Activated effector memory CD4-positive, alpha-beta T cell treated with Interleukin-2 at 50 U/mL for 16 hours (primary cell): ENCODE measurements around the gene VCL.
"Not testable (repeated sequence)": the region's sequence is repeated elsewhere in the genome, so short reads cannot be mapped to it uniquely, and the experiment has no call there.

ENCODE experiments used
- DNase-seq: peaks from one replicate; pipeline ENCODE4 v3.0.0-alpha.2; 2020

VCL gene

DNA sequence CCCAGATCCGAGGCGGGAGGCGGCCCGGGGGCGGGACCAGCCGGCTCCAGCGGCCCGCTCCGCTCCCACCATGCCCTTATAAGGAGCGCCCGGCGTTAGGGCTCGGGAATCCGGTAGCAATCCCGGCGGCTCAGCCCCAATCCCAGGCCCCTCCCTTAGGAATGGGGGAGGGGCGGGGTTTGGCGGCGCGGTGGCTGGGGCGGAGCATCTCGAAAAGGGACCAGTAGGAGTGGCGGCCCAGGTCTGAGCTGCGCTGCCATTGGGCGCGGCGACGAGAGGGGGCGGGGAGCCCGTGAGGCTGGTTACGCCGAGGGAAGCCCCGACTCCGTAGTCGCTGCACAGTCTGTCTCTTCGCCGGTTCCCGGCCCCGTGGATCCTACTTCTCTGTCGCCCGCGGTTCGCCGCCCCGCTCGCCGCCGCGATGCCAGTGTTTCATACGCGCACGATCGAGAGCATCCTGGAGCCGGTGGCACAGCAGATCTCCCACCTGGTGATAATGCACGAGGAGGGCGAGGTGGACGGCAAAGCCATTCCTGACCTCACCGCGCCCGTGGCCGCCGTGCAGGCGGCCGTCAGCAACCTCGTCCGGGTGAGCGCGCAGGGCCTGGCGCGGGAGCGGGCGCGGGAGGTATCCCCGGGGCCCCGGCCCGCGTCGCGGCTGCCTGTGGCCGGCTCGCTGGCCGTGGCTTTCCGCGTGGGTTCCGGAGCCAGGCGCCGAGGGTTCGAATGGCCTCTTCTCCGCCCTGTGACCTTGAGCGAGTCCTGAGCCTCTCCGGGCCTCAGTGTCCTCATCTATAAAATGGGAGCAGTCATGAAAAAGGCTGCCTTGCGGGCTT is at the start of gene VCL:
VCL (plus strand) TSS at position 330 of the 836 bp plus-strand sequence; CDS start at position 422, 92 bp downstream.
- peak; percentile 92 for DNase-seq

DNA sequence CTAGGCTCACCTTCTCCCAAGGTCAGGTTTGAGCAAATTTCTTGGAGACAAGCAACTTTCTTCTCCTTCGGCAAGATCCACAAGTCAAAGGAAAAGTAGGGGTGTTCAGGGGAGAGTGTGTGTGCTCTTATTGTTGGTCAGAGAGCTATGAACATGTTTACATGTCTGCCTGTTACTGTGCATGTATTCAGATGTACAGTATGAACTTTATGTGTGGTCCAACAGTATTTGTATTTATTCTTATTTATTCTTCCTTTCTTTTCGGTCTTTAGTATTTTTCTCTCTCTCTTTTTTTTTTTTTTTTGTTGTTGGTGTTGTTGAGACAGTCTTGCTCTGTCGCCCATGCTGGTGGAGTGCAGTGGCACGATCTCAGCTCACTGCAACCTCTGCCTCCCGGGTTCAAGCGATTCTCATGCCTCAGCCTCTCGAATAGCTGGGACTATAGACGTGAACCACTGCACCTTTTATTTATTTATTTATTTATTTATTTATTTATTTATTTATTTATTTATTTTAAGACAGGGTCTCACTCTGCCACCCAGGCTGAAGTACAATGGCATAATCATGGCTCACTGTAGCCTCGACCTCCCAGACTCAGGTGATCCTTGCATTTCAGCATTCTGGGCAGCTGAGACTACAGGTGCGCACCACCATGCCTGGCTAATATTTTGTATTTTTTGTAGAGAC is 48.8 kb upstream of the VCL start:
- no peak for DNase-seq

DNA sequence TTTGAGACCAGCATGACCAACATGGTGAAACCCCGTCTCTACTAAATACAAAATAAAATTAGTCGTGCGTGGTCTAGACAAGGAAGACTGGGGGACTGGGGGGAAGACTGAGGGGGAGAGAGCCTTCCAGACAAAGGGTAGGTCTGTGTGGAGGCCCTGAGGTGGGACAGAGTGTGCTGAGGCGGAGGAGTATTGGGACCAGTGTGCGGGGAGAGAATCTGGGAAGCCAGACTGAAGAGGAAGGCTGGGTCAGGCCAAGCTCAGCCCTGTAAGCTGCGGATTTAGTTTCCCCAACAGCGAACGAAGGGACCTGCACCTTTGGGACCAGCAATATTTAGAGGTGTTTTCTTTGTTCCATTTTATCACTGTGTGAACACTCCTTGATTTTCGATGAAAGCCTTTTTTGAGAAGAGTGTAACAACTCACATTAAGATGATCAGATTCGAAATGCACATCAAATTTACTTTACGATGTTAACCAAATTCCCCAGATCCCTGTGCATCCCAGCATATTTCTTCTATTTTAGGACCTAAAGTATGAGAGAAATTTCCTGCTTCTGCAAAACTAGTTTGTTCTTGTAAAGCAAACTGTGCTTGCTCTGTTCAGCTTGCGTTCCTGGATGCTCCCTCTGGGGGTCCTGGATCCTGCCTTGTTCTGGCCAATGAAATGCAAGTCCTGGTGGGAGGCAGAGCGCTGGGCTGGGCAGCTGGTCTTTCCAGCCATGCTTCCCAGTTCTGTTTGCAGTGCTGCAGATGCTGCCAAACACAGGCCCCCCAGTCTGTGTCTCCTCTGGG is 47.6 kb upstream of the VCL start:
- no peak for DNase-seq

DNA sequence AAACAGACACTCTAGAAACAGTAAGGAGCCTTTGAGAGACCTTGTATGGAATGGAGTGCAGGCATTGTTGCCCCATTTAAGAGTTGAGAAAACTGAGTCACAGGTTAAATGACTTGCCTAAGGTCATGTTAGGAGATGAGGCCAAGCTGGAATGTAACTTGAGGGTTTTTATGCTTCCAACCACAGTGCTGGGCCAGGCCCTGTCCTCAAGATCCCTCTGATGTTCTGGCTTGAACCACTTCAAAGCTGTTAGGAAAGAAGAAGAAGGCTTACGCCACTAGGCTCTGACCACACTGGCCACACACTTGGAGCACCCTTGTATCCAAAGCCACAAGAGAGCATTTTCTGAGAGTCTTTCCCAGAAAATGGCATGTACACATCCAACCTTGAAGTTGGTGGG is 44.3 kb upstream of the VCL start:
- DNase-seq = no peak

DNA sequence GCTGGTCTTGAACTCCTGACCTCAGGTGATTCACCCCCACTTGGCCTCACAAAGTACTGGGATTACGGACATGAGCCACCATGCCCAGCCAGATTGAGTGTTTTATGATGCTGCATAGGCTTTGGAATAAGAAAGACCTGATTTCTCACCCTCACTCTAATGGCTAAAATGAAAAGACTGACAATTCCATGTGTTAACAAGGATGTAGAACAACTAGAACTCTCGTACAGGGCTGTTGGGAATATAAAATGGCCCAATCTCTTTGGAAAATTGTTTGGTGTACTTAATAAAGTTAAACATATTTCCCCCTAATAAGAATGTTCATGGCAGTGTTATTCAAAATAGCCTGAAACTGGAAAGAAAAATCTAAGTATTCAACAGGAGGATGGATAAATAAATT is 43.2 kb upstream of the VCL start:
- DNase-seq = no peak

DNA sequence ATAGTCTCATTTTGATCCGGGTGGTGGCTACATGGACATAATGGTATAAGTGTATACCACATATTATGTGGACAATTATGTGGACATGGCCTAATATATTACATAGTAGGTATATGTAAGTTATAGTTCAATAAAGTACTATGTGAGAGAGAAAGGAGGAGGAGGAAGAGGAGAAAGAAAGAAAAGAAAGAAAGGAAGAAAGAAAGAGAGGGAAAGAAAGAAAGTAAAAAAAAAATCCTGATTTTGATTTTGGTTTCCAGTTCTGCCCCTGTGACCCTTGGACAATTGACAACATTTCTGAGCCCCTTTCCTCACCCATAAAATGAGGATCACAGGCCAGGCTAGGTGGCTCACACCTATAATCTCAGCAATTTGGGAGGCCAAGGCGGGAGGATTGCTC is 42.2 kb upstream of the VCL start:
- no peak for DNase-seq

DNA sequence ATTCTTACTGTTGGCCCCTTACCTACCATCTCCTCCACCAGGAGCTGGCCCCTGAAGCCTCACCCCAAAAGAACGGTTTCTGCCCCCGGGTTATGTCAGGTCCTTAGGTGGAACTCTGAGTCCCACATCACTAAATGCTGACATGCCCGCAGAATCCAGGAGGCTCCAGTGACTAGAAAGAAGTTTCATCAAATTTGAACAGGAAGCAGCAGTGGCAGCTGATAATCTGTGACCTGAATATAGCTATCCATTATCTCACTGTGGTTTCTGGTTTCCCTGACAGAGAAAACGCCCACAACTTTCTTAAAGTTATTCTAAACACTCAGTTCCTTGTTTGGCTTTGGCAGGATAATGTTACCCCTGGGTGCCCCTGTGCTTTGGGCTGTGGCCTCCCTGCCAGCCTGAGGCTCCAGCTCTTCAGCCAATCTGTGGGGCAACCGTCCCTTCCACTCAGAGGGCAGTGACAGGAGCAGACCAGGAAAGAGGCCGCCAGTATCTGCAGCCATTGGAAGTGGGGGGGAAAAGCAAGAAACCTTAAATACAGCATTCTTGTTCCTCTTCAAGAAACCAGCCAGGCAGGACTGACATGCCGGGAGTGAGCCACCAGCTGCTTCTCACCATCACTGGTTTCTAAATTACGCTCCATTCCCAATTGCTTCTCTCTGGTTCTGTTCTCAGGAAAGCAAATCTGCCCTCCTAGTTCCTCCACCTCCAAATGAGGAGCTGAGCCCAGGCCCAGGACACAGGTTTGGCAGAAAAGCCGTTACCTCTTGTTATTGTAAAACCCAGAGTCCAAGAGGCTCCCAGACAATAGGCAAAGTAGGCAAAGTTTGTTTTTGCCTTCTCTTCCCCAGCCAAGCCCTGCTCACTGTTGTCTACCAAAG is 41.2 kb upstream of the VCL start:
- DNase-seq = peak; percentile 26

DNA sequence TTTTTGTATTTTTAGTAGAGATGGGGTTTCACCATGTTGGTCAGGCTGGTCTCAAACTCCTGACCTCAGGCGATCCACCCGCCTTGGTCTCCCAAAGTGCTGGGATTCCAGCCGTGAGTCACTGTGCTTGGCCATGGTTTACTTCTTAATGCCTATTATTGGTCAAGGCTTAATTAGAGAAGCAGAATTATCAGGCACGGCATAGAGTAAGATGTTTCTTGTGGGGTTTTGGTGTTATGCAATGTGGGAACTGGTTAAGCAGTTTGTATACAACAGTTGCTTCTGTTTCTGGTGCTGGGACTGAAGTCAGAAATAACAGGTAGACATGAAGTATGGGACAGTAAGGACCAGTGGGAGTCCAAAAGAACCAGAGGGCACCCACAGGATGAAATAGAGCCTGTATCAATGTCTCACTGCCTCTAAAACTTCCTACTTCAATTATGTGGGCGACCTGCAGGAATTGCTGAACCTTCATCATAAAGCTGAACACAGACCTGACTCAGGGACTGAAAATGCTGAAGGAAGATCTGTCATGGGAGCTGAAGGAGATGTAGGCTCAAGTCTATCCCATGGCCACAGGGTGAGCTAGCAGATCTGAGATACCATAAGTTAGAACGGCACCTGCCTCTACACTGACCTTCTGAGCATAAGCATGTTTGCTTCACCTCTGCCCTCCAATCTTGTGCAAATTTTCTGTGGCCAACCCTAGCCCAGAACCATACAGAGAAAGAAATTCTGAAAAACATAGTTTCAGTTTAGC is 38.3 kb upstream of the VCL start:
- no peak for DNase-seq

DNA sequence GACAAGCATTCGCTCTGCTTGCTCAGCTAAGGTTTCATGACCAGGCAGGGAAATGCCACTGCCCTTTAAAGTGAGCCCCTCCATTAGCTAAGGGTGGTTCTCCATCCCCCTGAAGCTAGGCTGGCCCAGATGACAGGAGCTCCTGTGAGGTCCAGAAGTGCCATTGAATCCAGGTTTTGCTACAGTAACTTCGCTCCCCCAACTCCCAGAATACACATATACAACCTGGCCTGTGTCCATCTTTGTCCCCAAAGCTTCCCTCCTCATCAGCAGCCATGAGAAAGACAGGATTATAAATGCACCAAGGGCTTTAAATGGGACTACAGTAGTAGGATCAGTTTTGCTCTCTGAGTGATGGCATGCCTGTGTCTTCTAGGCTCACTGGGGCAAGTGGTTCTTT is 35.5 kb upstream of the VCL start:
- DNase-seq = no peak

DNA sequence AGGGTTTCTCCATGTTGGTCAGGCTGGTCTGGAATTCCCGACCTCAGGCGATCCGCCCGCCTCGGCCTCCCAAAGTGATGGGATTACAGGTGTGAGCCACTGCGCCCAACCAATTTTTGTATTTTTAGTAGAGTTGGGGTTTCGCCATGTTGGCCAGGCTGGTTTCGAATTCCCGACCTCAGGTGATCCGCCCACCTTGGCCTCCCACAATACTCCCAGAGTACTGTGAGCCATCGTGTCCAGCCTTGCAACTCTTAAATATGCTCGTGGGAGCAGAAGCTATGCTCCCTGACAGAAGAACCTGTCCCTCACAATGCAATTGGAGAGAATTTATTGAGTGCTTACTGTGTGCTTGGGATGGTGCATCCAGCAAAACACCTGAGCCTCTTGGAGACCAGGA is 34.4 kb upstream of the VCL start:
- not testable (repeated sequence) for DNase-seq

DNA sequence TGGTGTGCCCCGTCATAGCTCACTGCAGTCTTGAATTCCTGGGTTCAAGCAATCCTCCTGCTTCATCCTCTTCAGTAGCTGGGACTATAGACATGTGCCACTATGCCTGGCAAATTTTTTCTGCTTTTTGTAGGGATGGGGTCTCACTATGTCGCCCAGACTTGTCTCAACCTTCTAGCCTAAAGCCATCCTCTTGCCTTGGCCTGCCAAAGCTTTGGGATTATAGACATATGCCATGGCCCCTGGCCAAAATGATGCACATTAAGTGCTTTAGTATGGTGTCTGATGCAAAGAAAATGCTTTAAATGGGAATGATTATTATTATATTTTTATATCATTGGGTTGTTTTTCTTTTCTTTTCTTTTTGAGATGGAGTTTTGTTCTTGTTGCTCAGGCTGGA is 33.2 kb upstream of the VCL start:
- DNase-seq = no peak

DNA sequence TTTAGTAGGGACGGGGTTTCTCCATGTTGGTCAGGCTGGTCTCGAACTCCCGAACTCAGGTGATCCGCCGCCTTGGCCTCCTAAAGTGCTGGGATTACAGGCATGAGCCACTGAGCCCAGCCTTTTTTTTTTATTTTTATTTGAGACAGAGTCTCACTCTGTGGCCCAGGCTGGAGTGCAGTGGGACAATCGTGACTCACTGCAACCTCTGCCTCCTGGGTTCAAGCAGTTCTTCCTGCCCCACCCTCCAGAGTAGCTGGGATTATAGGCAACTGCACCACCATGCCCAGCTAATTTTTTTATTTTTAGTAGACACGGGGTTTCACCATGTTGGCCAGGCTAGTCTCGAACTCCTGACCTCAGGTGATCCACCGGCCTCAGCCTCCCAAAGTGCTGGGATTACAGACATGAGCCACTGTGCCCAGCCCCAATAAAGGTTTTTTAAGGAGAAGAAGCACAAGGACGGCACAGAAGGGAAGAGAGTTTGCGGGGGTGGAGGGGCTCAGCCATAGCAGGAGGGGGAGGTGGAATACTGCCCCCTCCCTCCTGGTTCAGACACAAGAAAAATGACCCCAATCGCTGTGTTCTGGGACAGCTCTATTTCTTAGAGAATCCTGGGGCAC is 32.5 kb upstream of the VCL start:
- not testable (repeated sequence) for DNase-seq

DNA sequence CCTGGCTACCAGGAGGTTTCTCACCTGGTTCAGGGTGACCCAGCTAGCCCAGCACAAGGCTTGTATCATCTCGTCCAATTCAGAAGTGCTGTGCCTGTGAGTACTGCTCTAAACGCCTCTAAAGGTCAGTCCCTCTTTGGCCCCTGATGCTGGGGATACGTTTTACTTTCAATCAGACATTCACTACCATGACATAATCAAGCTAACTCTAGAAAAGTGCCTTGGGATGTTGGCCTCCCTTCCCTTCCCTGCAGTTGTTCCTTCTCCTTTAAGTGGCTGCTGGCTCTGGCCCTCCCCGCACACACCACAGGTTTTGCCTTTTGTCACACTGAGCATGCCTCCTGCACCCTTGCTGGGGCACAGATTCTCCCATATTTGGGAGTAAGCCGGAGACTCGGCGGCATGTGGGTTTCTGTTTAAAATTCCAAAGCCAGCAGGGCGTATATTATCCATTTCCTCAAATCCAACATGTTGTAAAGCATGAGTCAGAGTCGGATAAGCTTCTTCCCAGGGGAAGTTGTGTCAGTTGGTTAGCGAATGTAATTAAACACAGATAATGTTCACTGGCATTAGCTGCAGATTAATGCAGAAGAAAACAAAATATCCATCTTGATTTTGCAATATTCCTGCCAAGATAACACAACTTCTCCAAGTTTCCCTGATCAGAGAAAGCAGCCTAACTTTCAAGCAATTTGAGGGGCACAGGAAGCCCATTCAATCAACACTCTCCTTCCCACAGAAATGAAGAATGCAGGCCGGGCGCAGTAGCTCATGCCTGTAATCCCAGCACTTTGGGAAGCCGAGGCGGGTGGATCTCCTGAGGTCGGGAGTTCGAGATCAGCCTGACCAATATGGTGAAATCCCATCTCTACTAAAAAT is 31.8 kb upstream of the VCL start:
- DNase-seq = no peak

DNA sequence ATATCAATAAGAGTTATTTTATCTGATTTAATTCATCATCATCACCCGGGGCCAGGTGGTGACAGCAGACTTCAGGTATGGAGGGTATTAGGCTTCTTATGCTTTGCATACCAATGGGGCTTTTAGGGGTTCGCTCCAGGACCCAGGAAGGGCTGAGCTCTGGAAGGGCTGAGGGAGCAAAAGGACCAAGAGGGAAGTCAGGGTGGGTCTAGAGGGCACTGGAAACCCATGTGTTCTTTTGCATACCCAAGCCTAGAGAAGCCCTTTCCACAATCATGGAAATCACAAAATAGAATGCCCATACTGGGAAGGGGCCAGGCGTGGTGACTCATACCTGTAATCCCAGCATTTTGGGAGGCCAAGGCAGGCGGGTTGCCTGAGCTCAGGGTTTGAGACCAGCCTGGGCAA is 30.9 kb upstream of the VCL start:
- DNase-seq = no peak

DNA sequence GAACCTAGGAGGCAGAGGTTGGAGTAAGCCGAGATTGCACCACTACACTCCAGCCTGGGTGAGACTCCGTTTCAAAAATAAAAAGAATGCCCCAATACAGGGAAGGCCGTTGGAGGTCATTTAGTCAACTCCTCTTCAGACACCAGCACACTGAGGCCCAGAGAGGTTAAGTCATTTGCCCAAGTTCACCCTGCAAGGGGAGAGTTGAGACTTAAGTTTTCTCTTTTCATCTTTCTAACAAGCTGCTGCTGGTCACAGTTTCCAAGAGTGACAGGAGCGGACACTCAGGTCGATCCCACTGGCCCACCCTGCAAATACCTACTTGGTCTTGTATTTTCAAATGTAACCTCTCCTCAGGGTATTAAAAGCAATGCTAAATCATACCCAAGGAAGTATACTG is 30.4 kb upstream of the VCL start:
- no peak for DNase-seq

DNA sequence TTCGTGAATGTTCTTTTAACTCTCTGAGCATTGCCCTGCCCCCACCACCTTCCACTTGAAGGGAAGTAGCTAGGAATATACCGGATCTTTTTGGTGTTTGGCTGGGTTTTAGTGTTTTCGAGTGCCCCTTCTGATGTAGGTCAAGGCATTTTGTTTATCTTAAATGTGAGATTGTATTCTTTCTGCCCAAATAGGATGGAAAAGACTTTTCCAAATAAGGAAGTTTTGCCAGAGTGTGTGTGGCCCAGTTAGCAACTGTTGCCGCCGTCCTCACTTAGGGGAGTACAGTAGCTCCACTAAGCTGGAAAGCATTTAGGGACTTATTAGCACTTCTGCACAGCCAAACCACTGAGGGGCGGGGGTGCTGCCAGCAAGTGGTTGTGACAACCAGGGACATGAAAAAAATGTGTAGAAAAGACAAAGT is 29.8 kb upstream of the VCL start:
- DNase-seq = no peak

DNA sequence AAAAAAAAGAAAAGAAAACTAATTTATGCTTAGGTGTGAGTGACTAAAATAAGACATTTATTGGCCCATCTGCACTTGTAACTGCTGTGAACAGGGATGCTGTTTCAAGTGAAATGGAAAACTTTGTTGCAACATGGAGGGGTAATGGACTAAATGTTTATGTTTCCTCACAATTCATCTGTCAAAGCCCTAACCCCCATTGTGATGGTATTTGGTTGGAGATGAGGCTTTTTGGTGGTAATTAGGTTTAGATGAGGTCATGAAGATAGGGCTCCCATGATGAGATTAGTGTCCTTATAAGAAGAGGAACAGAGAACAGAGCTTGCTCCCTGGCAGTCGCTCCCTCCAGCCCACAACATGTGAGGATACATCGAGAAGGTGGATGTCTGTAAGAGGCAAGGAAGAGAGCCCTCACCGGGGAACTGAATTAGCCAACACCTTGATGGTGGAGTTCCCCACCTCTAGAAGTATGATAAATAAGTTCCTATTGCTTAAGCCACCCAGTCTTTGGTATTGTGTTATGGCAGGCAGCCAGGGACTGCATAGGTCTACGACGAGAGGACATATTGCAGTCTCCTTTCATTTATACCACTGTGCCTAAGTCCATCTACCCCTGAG is 28.6 kb upstream of the VCL start:
- no peak for DNase-seq

DNA sequence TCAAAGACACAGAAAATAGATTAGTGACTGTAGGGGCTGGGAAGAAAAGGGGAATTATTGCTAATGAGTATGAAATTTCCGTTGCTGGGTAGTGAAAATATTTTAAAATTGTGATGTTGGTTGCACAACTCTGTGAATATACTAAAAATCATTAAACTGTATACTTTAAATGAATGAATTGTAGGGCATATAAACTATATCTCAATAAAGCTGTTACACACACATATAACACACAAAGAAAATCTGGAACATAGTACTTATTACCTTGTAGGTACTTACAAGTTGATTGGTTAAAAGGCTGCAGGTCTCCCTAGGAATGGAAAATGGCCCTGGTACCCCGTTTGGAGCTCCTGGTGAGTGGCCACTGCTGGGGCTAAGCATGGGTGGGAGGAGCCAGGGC is 27.1 kb upstream of the VCL start:
- no peak for DNase-seq

DNA sequence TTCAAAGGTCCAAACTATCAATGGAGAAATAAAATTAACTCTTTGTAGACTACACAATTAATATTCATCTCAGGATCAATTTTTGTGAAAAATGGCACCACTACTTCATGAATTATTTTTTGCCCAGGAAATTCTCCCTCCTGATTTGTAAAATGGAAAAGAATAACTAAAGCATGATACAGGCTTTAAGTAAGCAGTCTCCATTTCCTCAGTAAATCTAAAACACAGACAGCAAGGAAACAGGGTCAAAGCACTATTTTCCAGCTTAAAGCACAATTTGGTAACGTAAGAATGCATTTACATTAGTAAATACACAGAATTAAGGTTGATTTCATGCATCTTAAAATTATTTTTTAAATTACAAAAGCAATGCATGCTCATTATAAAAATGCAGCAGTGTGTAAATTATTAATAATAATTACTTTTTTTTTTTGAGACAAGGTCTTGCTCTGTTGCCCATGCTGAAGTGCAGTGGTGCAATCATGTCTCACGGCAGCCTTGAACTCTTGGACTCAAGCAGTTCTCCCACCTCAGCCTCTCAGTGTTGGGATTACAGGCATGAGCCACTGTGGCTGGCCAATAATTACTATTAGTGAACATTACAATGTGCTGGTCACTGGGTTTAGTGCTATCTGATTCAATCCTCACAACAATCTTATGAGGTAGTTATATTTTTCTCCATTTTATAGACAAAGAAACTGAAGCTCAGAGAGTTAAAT is 26.1 kb upstream of the VCL start:
- DNase-seq = no peak
